CD14-positive monocyte (primary cell): ENCODE results near the gene AKAP9. TPM values are rescaled to one million over a fixed set of nuclear protein-coding genes. Genes with fewer than 3 reads are reported as not detected.

Experiments used
- DNase-seq, 3 donors: peaks; one replicate each; pipeline ENCODE4 v3.0.0-alpha.2; 2011 to 2022
- H2AFZ ChIP-seq: 2 replicates; pipeline ENCODE4 v1.6.0; 2012; ENCODE audit warnings: mild to moderate bottlenecking, low read depth, low read length, inconsistent platforms; ENCODE audit not compliant: insufficient read depth, poor library complexity, severe bottlenecking
- H3K27ac ChIP-seq, 2 donors: 1 replicate in 1 of 2; 2 replicates in 1 of 2; pipeline ENCODE4 v1.5.1; 2012 to 2013; ENCODE audit warnings: low read length in 2 of 2, control low read depth in 1 of 2, inconsistent platforms in 1 of 2, low read depth in 1 of 2, mild to moderate bottlenecking in 1 of 2
- H3K27me3 ChIP-seq, 2 donors: one replicate each; pipeline versions ENCODE4 v1.6.0 to v1.6.1; 2011 to 2013; ENCODE audit warnings: low read length in 2 of 2; ENCODE audit not compliant: control insufficient read depth in 2 of 2, insufficient read depth in 2 of 2
- H3K36me3 ChIP-seq, 2 donors: replicated peaks in 1 of 2; 1 replicate in 1 of 2; 2 replicates in 1 of 2; pipeline versions ENCODE4 v1.5.1 to v1.6.1; 2012 to 2013; ENCODE audit warnings: low read length in 2 of 2, control low read depth in 1 of 2, inconsistent platforms in 1 of 2, mild to moderate bottlenecking in 1 of 2; ENCODE audit not compliant: insufficient read depth in 2 of 2, control insufficient read depth in 1 of 2
- H3K4me1 ChIP-seq, 2 donors: 1 replicate in 1 of 2; 2 replicates in 1 of 2; pipeline versions ENCODE4 v1.5.1 to v1.6.1; 2012 to 2013; ENCODE audit warnings: low read length in 2 of 2, control low read depth in 1 of 2, inconsistent platforms in 1 of 2, mild to moderate bottlenecking in 1 of 2, moderate library complexity in 1 of 2; ENCODE audit not compliant: insufficient read depth in 2 of 2, control insufficient read depth in 1 of 2
- H3K4me2 ChIP-seq: replicated peaks from 2 replicates; pipeline ENCODE3; 2012; ENCODE audit warnings: low read length, moderate library complexity, mild to moderate bottlenecking; ENCODE audit not compliant: poor library complexity, severe bottlenecking; ENCODE audit errors: extremely low read depth
- H3K4me3 ChIP-seq, 3 experiments: fragments of 200-600 bp in 1 of 3; sonication (generic) in 1 of 3; replicated peaks in 1 of 3; 1 replicate in 2 of 3; 2 replicates in 1 of 3; pipeline ENCODE4 v1.5.1; 2011 to 2013; ENCODE audit warnings: low read length in 3 of 3, mild to moderate bottlenecking in 3 of 3, control low read depth in 2 of 3, low read depth in 2 of 3, inconsistent platforms in 1 of 3, moderate library complexity in 1 of 3
- H3K79me2 ChIP-seq: 2 replicates; pipeline ENCODE4 v1.6.0; 2012; ENCODE audit warnings: mild to moderate bottlenecking, control low read depth, inconsistent platforms, low read length, moderate library complexity; ENCODE audit not compliant: insufficient read depth
- H3K9ac ChIP-seq: 2 replicates; pipeline ENCODE4 v1.6.0; 2017; ENCODE audit warnings: low read length, mild to moderate bottlenecking; ENCODE audit not compliant: insufficient read depth, poor library complexity, severe bottlenecking
- H3K9me3 ChIP-seq, 2 donors: replicated peaks in 1 of 2; 1 replicate in 1 of 2; 2 replicates in 1 of 2; pipeline versions ENCODE4 v1.5.1 to v1.6.1; 2012 to 2013; ENCODE audit warnings: low read length in 2 of 2, control low read depth in 1 of 2; ENCODE audit not compliant: control insufficient read depth in 1 of 2, insufficient read depth in 1 of 2
- H4K20me1 ChIP-seq: 2 replicates; pipeline ENCODE4 v1.6.0; 2012; ENCODE audit warnings: mild to moderate bottlenecking, low read length, control low read depth, moderate library complexity; ENCODE audit not compliant: insufficient read depth
- H3K27ac Mint-ChIP-seq, 7 donors: one replicate each; pipeline ENCODE4 v1.8.0; 2020; ENCODE audit warnings: mild to moderate bottlenecking in 7 of 7, mixed read lengths in 7 of 7, moderate library complexity in 6 of 7, inconsistent platforms in 2 of 7
- H3K27me3 Mint-ChIP-seq, 3 donors: one replicate each; pipeline ENCODE4 v1.8.0; 2021 to 2022; ENCODE audit warnings: low read depth in 3 of 3, mild to moderate bottlenecking in 3 of 3, mixed read lengths in 3 of 3, moderate library complexity in 3 of 3, inconsistent platforms in 1 of 3
- H3K36me3 Mint-ChIP-seq, 2 donors: one replicate each; pipeline ENCODE4 v1.8.0; 2020; ENCODE audit warnings: mixed read lengths in 2 of 2, inconsistent platforms in 1 of 2, mild to moderate bottlenecking in 1 of 2
- H3K4me1 Mint-ChIP-seq: one replicate; pipeline ENCODE4 v1.8.0; 2020; ENCODE audit warnings: mild to moderate bottlenecking, mixed read lengths
- H3K4me3 Mint-ChIP-seq, 2 donors: one replicate each; pipeline ENCODE4 v1.8.0; 2020; ENCODE audit warnings: mild to moderate bottlenecking in 2 of 2, mixed read lengths in 2 of 2, moderate library complexity in 1 of 2
- H3K9me3 Mint-ChIP-seq, 7 donors: one replicate each; pipeline ENCODE4 v1.8.0; 2020 to 2022; ENCODE audit warnings: mixed read lengths in 7 of 7, mild to moderate bottlenecking in 6 of 7, moderate library complexity in 6 of 7, inconsistent platforms in 2 of 7
- CTCF ChIP-seq: fragments of 200-600 bp; IDR thresholded peaks from one replicate; pipeline ENCODE4 v1.8.0; 2022; ENCODE audit warnings: antibody characterized with exemption, mild to moderate bottlenecking
- WGBS: methylation state at CpG from one replicate; pipeline ENCODE4 v1.1.5; 2013; ENCODE audit warnings: missing lambda C conversion rate; ENCODE audit not compliant: insufficient coverage; 5-methylcytosine and 5-hydroxymethylcytosine counted together
- intact Hi-C, 2 donors: fragments of 100-400 bp; cut with micrococcal nuclease; formaldehyde crosslinking; loops; one replicate each; pipeline versions ENCODE4 v1.15.0 to v1.15.1; 2023
- polyA plus RNA-seq, 3 donors: library from polyadenylated mRNA; depleted of rRNA in 1 of 3; unstranded in 2 of 3; stranded (reverse) in 1 of 3; fragments of 300-500 nt in 2 of 3; fragments of >200 nt in 1 of 3; fragmentation: Illumina TruSeq in 2 of 3; gene quantifications; 1 replicate in 2 of 3; 2 replicates in 1 of 3; pipeline ENCODE4 v1.2.3, GENCODE V29; 2012 to 2021

AKAP9 gene
- polyA plus RNA-seq, 3 donors: 1.5 to 23.3 (median 7.3) TPM

DNA sequence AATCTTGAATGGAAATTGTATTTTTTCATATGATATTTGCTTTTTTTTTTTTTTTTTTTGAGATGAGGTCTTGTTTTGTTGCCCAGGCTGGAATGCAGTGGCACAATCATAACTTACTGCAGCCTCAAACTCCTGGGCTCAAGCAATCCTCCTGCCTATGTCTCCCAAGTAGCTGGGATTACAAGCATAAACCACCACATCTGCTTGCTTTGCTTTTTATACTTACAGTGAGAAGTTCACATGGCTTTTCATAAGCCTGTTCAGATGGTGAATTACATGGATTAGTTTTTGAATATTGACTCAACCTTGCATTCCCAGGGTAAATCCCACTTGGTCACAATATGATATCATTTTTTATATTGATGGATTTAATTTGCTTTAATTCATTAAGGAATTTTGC is 216.3 kb downstream of the AKAP9 start:
- no peaks in the 10 kb centered on the region for H3K4me1 Mint-ChIP-seq
- H3K9me3 Mint-ChIP-seq: no peaks in the 10 kb centered on the region
- H3K4me3 ChIP-seq: no peak overlapping the region
- intact Hi-C loops: no loop called here
- no peaks in the 10 kb centered on the region for H3K36me3 ChIP-seq
- no peaks in the 10 kb centered on the region for H3K9me3 ChIP-seq
- no peaks in the 10 kb centered on the region for H3K79me2 ChIP-seq
- no peak overlapping the region for H3K27ac ChIP-seq
- no peaks in the 10 kb centered on the region for H4K20me1 ChIP-seq
- H3K4me2 ChIP-seq: no peak overlapping the region
- TF ChIP-seq CTCF: no peak
- no peaks in the 10 kb centered on the region for H3K27me3 ChIP-seq
- H3K4me3 Mint-ChIP-seq: no peak overlapping the region
- DNase-seq: no peak
- no peak overlapping the region for H3K9ac ChIP-seq
- no peaks in the 10 kb centered on the region for H3K36me3 Mint-ChIP-seq
- H2AFZ ChIP-seq: no peak overlapping the region
- H3K27me3 Mint-ChIP-seq: peaks cover 1 to 5% (median 2%) of the 10 kb centered on the region in 3 donors
- no peaks in the 10 kb centered on the region for H3K4me1 ChIP-seq
- no peak overlapping the region for H3K27ac Mint-ChIP-seq

DNA sequence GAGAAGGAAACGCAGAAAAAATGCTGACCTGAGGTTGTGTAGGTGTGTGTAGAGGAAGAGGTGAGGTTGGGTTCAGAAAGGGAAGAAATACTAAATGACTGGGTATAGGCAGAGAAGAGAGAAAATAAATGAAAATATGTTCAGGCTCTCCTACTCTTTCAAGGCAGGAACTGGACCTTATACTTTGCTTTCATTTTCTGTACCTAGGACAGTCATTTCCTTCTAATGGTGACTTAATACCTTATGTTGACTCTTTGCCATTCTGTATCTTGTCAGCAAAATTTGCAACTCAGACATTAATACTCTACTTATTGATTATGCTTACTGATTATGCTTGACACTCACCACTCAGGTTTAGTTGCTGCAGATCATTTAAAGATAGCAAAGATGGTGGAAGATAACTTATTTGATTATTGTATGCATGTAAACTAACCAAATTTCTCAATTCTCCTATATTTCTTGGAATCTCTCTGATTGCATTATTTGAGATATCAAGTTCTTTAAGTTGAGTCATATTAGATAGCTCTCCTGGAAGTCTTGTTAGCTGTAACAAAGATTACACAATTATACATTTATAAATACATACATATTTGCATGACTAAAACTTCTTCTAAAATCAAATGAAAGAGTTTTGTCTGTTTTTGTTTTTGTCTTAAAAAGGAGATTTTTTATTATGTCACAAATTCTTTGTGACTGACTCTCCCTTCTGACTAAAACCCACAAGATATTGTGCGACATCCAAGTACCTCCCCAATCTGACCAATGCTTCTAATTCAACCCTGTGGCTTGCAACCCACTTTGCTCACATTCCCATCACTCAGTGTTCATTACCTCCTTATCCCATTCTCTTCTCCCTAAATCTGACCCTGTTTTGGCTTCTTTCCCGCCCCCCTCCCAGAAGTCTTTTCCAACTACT is 218.3 kb downstream of the AKAP9 start:
- H3K27ac ChIP-seq: no peak overlapping the region
- no peak overlapping the region for H3K4me2 ChIP-seq
- H3K79me2 ChIP-seq: no peaks in the 10 kb centered on the region
- H3K4me1 Mint-ChIP-seq: no peaks in the 10 kb centered on the region
- H3K27me3 ChIP-seq: no peaks in the 10 kb centered on the region
- H3K4me3 Mint-ChIP-seq: no peak overlapping the region
- H3K9ac ChIP-seq: no peak overlapping the region
- no peaks in the 10 kb centered on the region for H4K20me1 ChIP-seq
- H3K36me3 ChIP-seq: no peaks in the 10 kb centered on the region
- no peak for DNase-seq
- H3K36me3 Mint-ChIP-seq: no peaks in the 10 kb centered on the region
- H3K9me3 ChIP-seq: no peaks in the 10 kb centered on the region
- H2AFZ ChIP-seq: no peak overlapping the region
- no peak overlapping the region for H3K27ac Mint-ChIP-seq
- H3K4me3 ChIP-seq: no peak overlapping the region
- no peaks in the 10 kb centered on the region for H3K4me1 ChIP-seq
- no peaks in the 10 kb centered on the region for H3K9me3 Mint-ChIP-seq
- TF ChIP-seq CTCF: no peak
- peaks cover 2 to 4% (median 4%) of the 10 kb centered on the region in 3 donors for H3K27me3 Mint-ChIP-seq
- WGBS: 100% methylated on average over 2 of the region's 3 CpGs
- intact Hi-C loops: no loop called here

Other genes with a start within 250 kb of the AKAP9 start
- 1 to 10 TPM; 3.6 to 4.6 (median 4.0) TPM for gene MTERF1, start 60.2 kb upstream of the AKAP9 start, polyA plus RNA-seq
- gene CYP51A1, start 193.6 kb downstream of the AKAP9 start, polyA plus RNA-seq: 10 to 100 TPM in 2 of 3 donors, 1 to 10 TPM in 1; 5.9 to 32.4 (median 27.4) TPM
- not detected for gene LRRD1, start 238.3 kb downstream of the AKAP9 start, polyA plus RNA-seq